Upper lobe of left lung (tissue), 4 donors: ENCODE data around the gene ARPP21.

ENCODE experiments used
- CTCF ChIP-seq, 6 experiments: fragments of 450-650 bp in 4 of 6; fragments of 200-600 bp in 2 of 6; sonication (generic) in 2 of 6; IDR thresholded peaks; one replicate each; pipeline ENCODE4 v1.5.1; 2016 to 2019; ENCODE audit warnings: antibody characterized with exemption in 6 of 6
- POLR2A ChIP-seq, 4 donors: fragments of 450-650 bp; IDR thresholded peaks; one replicate each; pipeline ENCODE4 v1.5.1; 2016 to 2017; ENCODE audit warnings: antibody characterized with exemption in 4 of 4, mild to moderate bottlenecking in 2 of 4
- POLR2AphosphoS5 ChIP-seq, 2 donors: sonication (generic); formaldehyde crosslinking; IDR thresholded peaks; one replicate each; pipeline ENCODE4 v1.5.1; 2017; ENCODE audit warnings: antibody characterized with exemption in 2 of 2

DNA sequence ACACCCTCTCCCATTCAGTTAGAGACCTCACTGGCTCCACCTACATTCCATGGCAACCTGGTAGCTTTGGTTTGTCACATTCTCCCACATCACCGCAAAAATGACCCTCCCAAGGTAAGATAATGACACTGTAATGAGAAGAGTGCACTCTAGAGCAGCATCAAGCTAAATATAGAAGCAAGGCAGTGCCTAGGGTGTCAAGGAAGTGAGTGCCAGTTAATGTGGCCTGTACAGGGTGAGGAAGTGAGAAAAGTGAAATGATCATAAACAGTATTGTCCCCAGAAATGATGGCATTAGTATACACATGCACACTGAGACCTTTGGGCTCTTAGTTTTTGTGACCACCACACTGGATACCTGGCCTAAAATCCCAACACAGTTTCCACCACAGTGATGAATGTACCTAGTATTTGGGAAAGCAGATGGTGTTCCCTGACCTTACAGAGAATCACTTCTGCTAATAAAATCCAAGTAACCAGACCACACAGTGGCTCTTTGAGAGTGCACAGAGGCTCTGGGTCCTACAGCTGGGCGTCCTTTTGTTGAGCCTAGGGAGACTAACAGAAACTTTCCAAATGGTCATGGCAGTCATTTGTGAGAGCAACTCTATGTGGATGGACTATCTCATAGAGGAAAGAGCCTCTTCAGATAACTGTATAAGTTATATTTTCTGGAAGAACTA lies 106.6 kb downstream of the ARPP21 start:
- TF ChIP-seq CTCF (IDR thresholded peaks at IDR 0.05) (no peak), POLR2AphosphoS5 (IDR thresholded peaks at IDR 0.05) (no peak), POLR2A (IDR thresholded peaks at IDR 0.05) (no peak)
